MCF 10A (cell line): ENCODE results near the gene TECR. TPM values are rescaled to one million over a fixed set of nuclear protein-coding genes. Genes with fewer than 3 reads are reported as not detected.

Experiments
- BruUV-seq: library from RNA; stranded (reverse); fragments of 400-500 nt; replicated peaks from 2 replicates; lab custom pipeline; 2021; lab: Mats Ljungman, UMichigan
- CTCF ChIA-PET: fragments of 300-600 bp; sonication (Branson Sonifier 250); formaldehyde crosslinking; extraction: SDS; loops from one replicate; lab custom pipeline; 2021; ENCODE audit warnings: antibody characterized with exemption, inconsistent platforms; lab: Yijun Ruan, JAX
- POLR2A ChIA-PET: fragments of 300-600, 350-650 bp; sonication (Branson Sonifier 250); formaldehyde crosslinking; extraction: SDS; loops from one replicate; lab custom pipeline; 2020; ENCODE audit warnings: antibody characterized with exemption, inconsistent platforms; lab: Yijun Ruan, JAX
- DNase-seq: peaks from one replicate; pipeline ENCODE4 v3.0.0-alpha.2; 2018; ENCODE audit not compliant: unreplicated experiment
- H3K27ac Mint-ChIP-seq: one replicate; pipeline ENCODE4 v1.8.0; 2022; ENCODE audit warnings: mild to moderate bottlenecking, low read depth, mixed read lengths; ENCODE audit not compliant: unreplicated experiment
- H3K27me3 Mint-ChIP-seq: one replicate; pipeline ENCODE4 v1.8.0; 2022; ENCODE audit warnings: mixed read lengths; ENCODE audit not compliant: insufficient read depth, unreplicated experiment
- H3K36me3 Mint-ChIP-seq: one replicate; pipeline ENCODE4 v1.8.0; 2022; ENCODE audit warnings: mild to moderate bottlenecking, moderate library complexity, mixed read lengths; ENCODE audit not compliant: insufficient read depth, unreplicated experiment
- H3K4me1 Mint-ChIP-seq: one replicate; pipeline ENCODE4 v1.8.0; 2022; ENCODE audit warnings: mixed read lengths; ENCODE audit not compliant: insufficient read depth, unreplicated experiment
- H3K4me3 Mint-ChIP-seq: one replicate; pipeline ENCODE4 v1.8.0; 2022; ENCODE audit warnings: mild to moderate bottlenecking, moderate library complexity, mixed read lengths; ENCODE audit not compliant: unreplicated experiment
- H3K9me3 Mint-ChIP-seq: one replicate; pipeline ENCODE4 v1.8.0; 2022; ENCODE audit warnings: mixed read lengths; ENCODE audit not compliant: unreplicated experiment
- CTCF ChIP-seq: fragments of 200-600 bp; IDR thresholded peaks from one replicate; pipeline ENCODE4 v1.8.0; 2022; ENCODE audit warnings: antibody characterized with exemption, mild to moderate bottlenecking; ENCODE audit not compliant: unreplicated experiment
- intact Hi-C: fragments of 100-400 bp; cut with micrococcal nuclease; formaldehyde crosslinking; loops from 2 replicates; pipeline ENCODE4 v1.14.1; 2022
- total RNA-seq: library from RNA; stranded (reverse); gene quantifications from 2 replicates; pipeline ENCODE4 v1.2.3, GENCODE V29; 2022

Gene TECR
- total RNA-seq, 1 experiment from 2014 or later: 106 TPM

DNA sequence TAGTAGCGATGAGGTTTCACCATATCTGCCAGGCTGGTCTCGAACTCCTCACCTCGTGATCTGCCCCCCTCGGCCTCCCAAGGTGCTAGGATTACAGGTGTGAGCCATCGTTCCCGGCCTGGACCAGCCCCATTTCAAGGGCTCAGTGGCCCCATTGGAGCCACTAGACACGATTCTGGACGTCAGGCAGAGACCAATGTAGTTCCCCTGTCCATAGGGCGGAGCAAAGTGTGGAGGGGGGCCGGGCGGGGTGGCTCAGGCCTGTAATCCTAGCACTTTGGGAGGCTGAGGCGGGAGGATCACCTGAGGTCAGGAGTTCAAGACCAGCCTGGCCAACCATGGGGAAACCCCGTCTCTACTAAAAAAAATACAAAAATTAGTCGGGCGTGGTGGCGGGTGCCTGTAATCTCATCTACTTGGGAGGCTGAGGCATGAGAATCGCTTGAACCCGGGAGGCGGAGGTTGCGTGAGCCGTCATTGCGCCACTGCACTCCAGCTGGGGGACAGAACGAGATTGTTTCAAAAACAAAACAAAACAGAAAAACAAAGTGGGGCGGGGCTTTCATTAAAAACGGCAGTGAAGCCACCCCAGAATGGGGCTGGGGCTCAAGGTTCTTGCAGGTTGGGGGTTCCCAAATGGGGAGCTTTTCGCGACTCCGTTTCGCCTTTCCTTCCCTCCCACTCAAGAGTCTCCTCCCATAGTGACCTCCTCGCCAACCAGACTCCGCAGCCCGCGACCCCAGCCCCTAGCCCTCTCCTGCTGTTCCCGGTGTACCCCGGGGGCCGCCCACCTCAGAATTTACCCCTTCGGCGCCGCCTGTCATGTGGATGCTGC is 758 bp upstream of the TECR start:
- H3K27ac Mint-ChIP-seq: peak overlapping the region; percentile 52
- H3K9me3 Mint-ChIP-seq: no peaks in the 10 kb centered on the region
- peaks cover 11% of the 10 kb centered on the region for H3K36me3 Mint-ChIP-seq

GRCh38 chr19:14530005-14530348 is 583 bp downstream of the TECR start:
- peak overlapping the region; percentile 93 for H3K4me3 Mint-ChIP-seq
- H3K27ac Mint-ChIP-seq: no peak overlapping the region
- TF ChIP-seq CTCF: no peak
- H3K27me3 Mint-ChIP-seq: no peaks in the 10 kb centered on the region
- H3K36me3 Mint-ChIP-seq: peaks cover 11% of the 10 kb centered on the region
- BruUV-seq: no TSS peak
- H3K4me1 Mint-ChIP-seq: peaks cover 27% of the 10 kb centered on the region
- POLR2A ChIA-PET: interaction anchor here (0.8 to 7.2 kb wide), 8 partner anchors 9 to 149 kb away, joined by 3 to 148 read pairs (median 8); partner anchors contain the start of genes ADGRE5 and DNAJB1
- CTCF ChIA-PET: interaction anchor here (1.4 kb wide), 1 partner anchor 27 kb away, joined by 3 read pairs; no protein-coding TSS in a partner anchor
- H3K9me3 Mint-ChIP-seq: no peaks in the 10 kb centered on the region
- no peak for DNase-seq
- intact Hi-C loops: no loop called here

More for the DNA sequence above, 758 bp upstream of the TECR start:
- DNase-seq: no peak
- intact Hi-C loops: loop anchor here (5.0 kb wide), 1 partner anchor 1366 kb away; no protein-coding TSS in a partner anchor
- Mint-ChIP-seq H3K27me3 (no peaks in the 10 kb centered on the region), H3K4me3 (peak overlapping the region; percentile 93), H3K4me1 (peaks cover 27% of the 10 kb centered on the region)
- BruUV-seq: no TSS peak
- POLR2A ChIA-PET: interaction anchor here (0.7 to 7.2 kb wide), 9 partner anchors 11 to 818 kb away, joined by 3 to 148 read pairs (median 29); partner anchors contain the start of genes DNAJB1 and GIPC1
- TF ChIP-seq CTCF: no peak
- CTCF ChIA-PET: interaction anchor here (1.4 kb wide), 1 partner anchor 28 kb away, joined by 3 read pairs; no protein-coding TSS in a partner anchor

DNA sequence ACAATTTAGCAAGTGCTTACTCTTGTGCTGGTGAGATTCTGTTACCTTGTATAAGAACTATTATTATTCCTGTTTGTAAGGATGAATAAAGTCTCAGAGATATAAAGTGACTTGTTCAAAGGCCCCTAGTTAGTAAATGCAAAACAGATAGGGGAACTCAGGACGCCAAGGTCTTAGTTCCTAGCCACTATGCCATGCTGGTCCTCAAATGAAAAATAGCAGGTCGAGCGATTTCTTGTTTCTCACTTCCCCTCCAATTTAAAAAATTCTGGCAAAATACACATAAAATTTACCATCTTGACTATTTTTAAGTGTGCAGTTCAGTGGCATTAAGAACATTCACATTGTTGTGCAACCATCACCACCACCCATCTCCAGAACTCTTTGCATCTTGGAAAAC is 1.1 kb downstream of the TECR start:
- DNase-seq: no peak
- CTCF ChIA-PET: interaction anchor here (0.5 to 1.4 kb wide), 3 partner anchors 26 to 189 kb away, joined by 3 read pairs; no protein-coding TSS in a partner anchor
- Mint-ChIP-seq H3K36me3 (peaks cover 11% of the 10 kb centered on the region), H3K4me3 (peak overlapping the region; percentile 93), H3K27me3 (no peaks in the 10 kb centered on the region), H3K27ac (peak overlapping the region; percentile 39), H3K9me3 (no peaks in the 10 kb centered on the region), H3K4me1 (peaks cover 24% of the 10 kb centered on the region)
- intact Hi-C loops: no loop called here
- POLR2A ChIA-PET: interaction anchor here (0.6 to 7.2 kb wide), 6 partner anchors 13 to 25 kb away, joined by 3 to 148 read pairs (median 8); partner anchors contain the start of gene DNAJB1
- BruUV-seq: no TSS peak
- TF ChIP-seq CTCF: no peak

DNA sequence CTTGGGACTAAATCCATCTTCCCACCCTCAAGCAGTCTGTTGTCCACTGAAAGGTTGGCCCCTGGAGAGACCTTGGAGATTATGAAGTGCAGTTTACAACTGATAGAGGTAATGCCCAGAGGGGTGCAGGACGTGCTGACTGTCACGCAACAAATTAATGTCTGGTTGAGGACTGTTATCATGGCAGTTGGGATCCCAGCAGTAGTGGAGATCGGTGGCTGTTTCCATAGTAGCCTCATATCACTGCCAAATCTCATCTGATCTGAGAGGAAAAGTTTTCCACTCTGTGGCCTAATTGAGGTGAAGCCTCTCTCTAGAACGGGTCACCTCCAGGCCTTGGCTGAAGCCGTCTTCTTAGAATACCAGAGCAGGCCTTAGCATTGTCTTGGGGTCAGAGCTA is 4.1 kb downstream of the TECR start:
- BruUV-seq: no TSS peak
- Mint-ChIP-seq H3K27me3 (no peaks in the 10 kb centered on the region), H3K4me3 (no peak overlapping the region), H3K9me3 (no peaks in the 10 kb centered on the region), H3K27ac (no peak overlapping the region), H3K36me3 (peaks cover 11% of the 10 kb centered on the region), H3K4me1 (peaks cover 6% of the 10 kb centered on the region)
- ChIA-PET POLR2A (interaction anchor here (0.7 to 2.1 kb wide), 2 partner anchors 15 to 292 kb away, joined by 3 to 11 read pairs; partner anchors contain the start of gene DNAJB1), CTCF (interaction anchor here (0.6 to 1.3 kb wide), 3 partner anchors 40 to 185 kb away, joined by 4 to 5 read pairs (median 4); no protein-coding TSS in a partner anchor)
- intact Hi-C loops: no loop called here
- DNase-seq: no peak
- TF ChIP-seq CTCF: no peak
